ENCODE results near the gene HAL. TPM values are rescaled to one million over a fixed set of nuclear protein-coding genes. Genes with fewer than 3 reads are reported as not detected.

Gene HAL
- total and polyA plus RNA-seq, 2 of the 8 experiments (the other 6 are each of a cell fraction or from before 2014, with no cell fraction given), result 0.12 to 0.17 TPM

DNA sequence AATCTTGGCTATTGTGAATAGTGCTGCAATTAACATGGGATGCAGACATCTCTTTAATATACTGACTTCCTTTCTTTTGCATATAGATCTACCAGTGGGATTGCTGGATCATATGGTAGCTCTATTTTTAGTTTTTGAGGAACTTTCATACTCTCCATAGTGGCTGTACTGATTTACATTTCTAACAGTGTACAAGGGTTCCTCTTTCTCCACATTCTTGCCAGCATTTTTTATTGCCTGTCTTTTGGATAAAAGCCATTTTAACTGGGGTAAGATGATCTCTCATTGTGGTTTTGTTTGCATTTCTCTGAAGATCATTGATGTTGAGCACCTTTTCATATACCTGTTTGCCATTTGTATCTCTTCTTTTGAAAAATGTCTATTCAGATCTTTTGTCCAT lies 44.6 kb downstream of the HAL start:
- Histone ChIP-seq H2BK120ac (replicated peaks; ENCODE audit: low read depth, low read length) (no peak overlapping the region), H4K91ac (replicated peaks; ENCODE audit: insufficient read length, low read length) (no peak overlapping the region), H2BK5ac (ENCODE audit: low read depth, low read length) (no peak overlapping the region), H3K27ac (ENCODE audit: low read depth, low read length) (no peak overlapping the region), H3K79me2 (ENCODE audit: control insufficient read depth in 1 of 2, insufficient read depth in 2 of 2, low read length in 2 of 2) (no peaks in the 10 kb centered on the region), H2AFZ (ENCODE audit: low read length) (no peak overlapping the region), H4K20me1 (replicated peaks in 1 of 2; ENCODE audit: control insufficient read depth in 1 of 2, insufficient read depth in 2 of 2, low read length in 2 of 2) (no peaks in the 10 kb centered on the region), H4K8ac (ENCODE audit: extremely low read depth, insufficient read depth, low read length) (no peak overlapping the region), H3K23me2 (ENCODE audit: low read depth, low read length) (no peaks in the 10 kb centered on the region), H3K23ac (ENCODE audit: insufficient read length) (no peak overlapping the region), H3K56ac (replicated peaks; ENCODE audit: insufficient read length, low read depth, low read length) (no peak overlapping the region), H3K4me1 (replicated peaks in 1 of 4; ENCODE audit: control insufficient read depth in 3 of 4, insufficient read depth in 4 of 4, low read length in 3 of 4) (peaks cover 0 to 4% (median under 1%) of the 10 kb centered on the region in 4 experiments; a peak in 1 of 7 replicates), H3K36me3 (ENCODE audit: control insufficient read depth in 2 of 4, insufficient read depth in 4 of 4, low read length in 3 of 4) (no peaks in the 10 kb centered on the region), H4K5ac (ENCODE audit: insufficient read length, low read depth, low read length) (no peak overlapping the region), H2BK12ac (ENCODE audit: low read depth, low read length) (no peak overlapping the region), H3K27me3 (replicated peaks in 1 of 4; ENCODE audit: control insufficient read depth in 3 of 4, extremely low read depth in 1 of 4, insufficient read depth in 3 of 4, low read length in 3 of 4) (no peaks in the 10 kb centered on the region), H3K9me3 (ENCODE audit: insufficient read depth in 2 of 2, low read depth in 1 of 2, low read length in 1 of 2) (no peaks in the 10 kb centered on the region), H2BK15ac (ENCODE audit: low read length) (no peak overlapping the region), H3K18ac (ENCODE audit: extremely low read depth, low read length) (no peak overlapping the region), H3K79me1 (ENCODE audit: low read depth, low read length) (no peaks in the 10 kb centered on the region), H2AK5ac (ENCODE audit: low read depth, low read length) (no peak overlapping the region), H2BK20ac (ENCODE audit: low read length) (no peak overlapping the region), H3K9ac (replicated peaks in 1 of 4; ENCODE audit: extremely low read depth in 1 of 4, low read depth in 3 of 4, low read length in 3 of 4) (no peak overlapping the region), H3K4me3 (ENCODE audit: extremely low read depth in 1 of 4, insufficient read depth in 2 of 4, low read depth in 3 of 4, low read length in 4 of 4) (no peak overlapping the region), H3K4ac (replicated peaks; ENCODE audit: insufficient read length, low read depth, low read length) (no peak overlapping the region), H3K14ac (ENCODE audit: insufficient read length) (no peak overlapping the region), H3K4me2 (ENCODE audit: insufficient read depth in 1 of 2, low read depth in 2 of 2, low read length in 2 of 2) (no peak overlapping the region)
- ChIA-PET CTCF (ENCODE audit: partially characterized antibody) (interaction anchor here (2.9 to 17.8 kb wide), 3 partner anchors 11 to 46 kb away, joined by 14 to 149 read pairs (median 123); partner anchors contain the start of genes AMDHD1, CCDC38 and HAL), POLR2A (ENCODE audit: partially characterized antibody) (interaction anchor here (1.4 kb wide), 1 partner anchor 8 kb away, joined by 5 read pairs; the partner anchor contains the start of genes AMDHD1 and CCDC38)
- FAIRE-seq (no peak), DNase-seq (ENCODE audit: low read depth in 1 of 2, low spot score in 2 of 2) (no peak)
- TF ChIP-seq PHF8 (conservative IDR thresholded peaks at IDR 0.05; ENCODE audit: low read depth, low read length), result no peak
- no peak for TF ChIP-seq RXRA (IDR thresholded peaks at IDR 0.05; ENCODE audit: insufficient read depth, low read depth, low read length)
- no peak for TF ChIP-seq CHD1 (IDR thresholded peaks at IDR 0.05; ENCODE audit: low read depth, low read length)
- no peak for TF ChIP-seq RFX5 (IDR thresholded peaks at IDR 0.05; ENCODE audit: borderline replicate concordance, low read depth, low read length)
- no peak for TF ChIP-seq FOSL1 (IDR thresholded peaks at IDR 0.05; ENCODE audit: insufficient read depth, low read depth, low read length)
